Neuron (in vitro differentiated cells): ENCODE data around the gene AHSG.

ENCODE experiments used
- H2AFZ ChIP-seq: one replicate; pipeline ENCODE4 v1.6.1; 2013; ENCODE audit warnings: low read depth, mild to moderate bottlenecking, inconsistent platforms, low read length, moderate library complexity
- H3K27me3 ChIP-seq: one replicate; pipeline ENCODE4 v1.6.1; 2013; ENCODE audit warnings: low read length; ENCODE audit not compliant: insufficient read depth
- H3K36me3 ChIP-seq: one replicate; pipeline ENCODE4 v1.6.1; 2013; ENCODE audit warnings: low read length; ENCODE audit not compliant: insufficient read depth
- H3K4me1 ChIP-seq: one replicate; pipeline ENCODE4 v1.6.1; 2013; ENCODE audit warnings: low read length; ENCODE audit not compliant: insufficient read depth
- H3K4me3 ChIP-seq: 2 replicates; pipeline ENCODE4 v1.5.1; 2013; ENCODE audit warnings: mild to moderate bottlenecking, low read length, moderate library complexity
- H3K9me3 ChIP-seq: one replicate; pipeline ENCODE4 v1.6.1; 2013; ENCODE audit warnings: low read length

The AHSG gene

GRCh38 chr3:186644683-186645082, 31.8 kb downstream of the AHSG start:
- Histone ChIP-seq H3K9me3 (no peaks in the 10 kb centered on the region), H3K27me3 (peaks cover 13% of the 10 kb centered on the region), H3K36me3 (no peaks in the 10 kb centered on the region), H3K4me3 (no peak overlapping the region), H3K4me1 (peaks cover 2% of the 10 kb centered on the region), H2AFZ (no peak overlapping the region)

DNA sequence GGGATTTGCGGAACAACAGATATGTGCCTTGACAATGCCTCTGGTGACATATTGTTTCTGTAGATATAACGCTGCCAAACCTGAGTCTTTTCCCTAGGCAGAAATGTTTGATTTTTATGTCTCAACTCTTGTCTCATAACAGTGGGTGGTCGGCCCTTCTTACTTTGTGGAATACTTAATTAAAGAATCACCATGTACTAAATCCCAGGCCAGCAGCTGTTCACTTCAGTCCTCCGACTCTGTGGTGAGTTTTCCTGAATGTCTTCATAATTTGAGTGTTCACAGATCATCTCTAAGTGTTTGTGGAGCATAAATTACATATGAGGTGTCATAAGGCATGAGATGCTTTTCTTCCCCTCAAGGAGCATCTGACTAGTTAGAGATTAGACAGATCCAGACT, 33.2 kb downstream of the AHSG start:
- Histone ChIP-seq H3K4me3 (no peak overlapping the region), H2AFZ (no peak overlapping the region), H3K27me3 (peaks cover 8% of the 10 kb centered on the region), H3K36me3 (no peaks in the 10 kb centered on the region), H3K4me1 (no peaks in the 10 kb centered on the region), H3K9me3 (no peaks in the 10 kb centered on the region)

- Histone ChIP-seq H3K27me3 (peaks cover 6% of the 10 kb centered on the region), H3K4me3 (no peak overlapping the region), H3K36me3 (no peaks in the 10 kb centered on the region), H2AFZ (no peak overlapping the region), H3K9me3 (no peaks in the 10 kb centered on the region), H3K4me1 (no peaks in the 10 kb centered on the region)
These were observed 34.0 kb downstream of the AHSG start for GRCh38 chr3:186646841-186647240.

DNA sequence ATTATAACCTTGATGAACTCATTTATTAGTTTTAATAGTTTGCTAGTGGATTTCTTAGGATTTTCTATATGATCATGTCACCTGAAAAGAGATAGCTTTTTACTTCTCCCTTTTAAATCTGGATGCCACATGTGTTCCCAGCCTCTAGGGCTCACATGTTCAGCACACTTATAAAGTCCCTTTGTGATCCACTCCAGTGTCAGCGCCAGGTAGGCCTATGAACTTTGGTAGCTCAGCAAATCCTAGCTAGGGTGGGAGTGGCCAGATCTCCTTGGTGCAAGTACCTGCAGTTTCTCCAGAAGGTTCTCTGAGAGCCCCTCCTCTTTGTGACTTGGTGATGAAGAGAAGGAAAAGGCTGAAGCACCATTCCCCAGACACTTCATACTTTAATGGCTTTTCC, 36.0 kb downstream of the AHSG start:
- Histone ChIP-seq H3K9me3 (no peaks in the 10 kb centered on the region), H3K36me3 (no peaks in the 10 kb centered on the region), H3K4me1 (no peaks in the 10 kb centered on the region), H3K4me3 (no peak overlapping the region), H3K27me3 (no peaks in the 10 kb centered on the region), H2AFZ (no peak overlapping the region)

DNA sequence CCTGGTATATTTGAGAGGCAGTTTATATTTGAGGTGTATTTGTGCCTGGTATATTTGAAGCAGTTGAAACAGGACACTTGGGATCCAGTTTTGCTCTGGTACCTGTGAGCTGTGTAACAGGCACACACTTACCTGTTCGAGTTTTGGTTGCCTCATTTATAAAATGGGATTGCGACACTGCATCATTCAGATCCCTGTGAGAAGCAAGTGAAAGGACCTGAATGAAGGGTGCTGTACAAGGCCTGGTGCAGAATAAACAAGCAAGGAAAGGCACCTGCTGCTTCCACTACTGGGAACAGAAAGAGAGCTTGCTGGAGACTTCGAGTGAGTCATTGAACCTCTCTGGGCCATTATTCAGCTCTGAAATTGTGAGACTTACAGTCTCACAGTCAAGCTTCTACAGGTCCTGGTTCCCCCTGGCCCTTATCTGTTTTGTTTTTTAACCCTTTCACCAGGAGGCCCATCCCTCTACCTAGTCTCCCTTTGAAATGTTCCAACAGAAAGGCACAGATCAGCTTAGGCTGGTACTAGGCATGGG, 38.9 kb downstream of the AHSG start:
- Histone ChIP-seq H3K4me1 (no peaks in the 10 kb centered on the region), H3K9me3 (no peaks in the 10 kb centered on the region), H3K36me3 (no peaks in the 10 kb centered on the region), H3K27me3 (no peaks in the 10 kb centered on the region), H3K4me3 (no peak overlapping the region), H2AFZ (no peak overlapping the region)

DNA sequence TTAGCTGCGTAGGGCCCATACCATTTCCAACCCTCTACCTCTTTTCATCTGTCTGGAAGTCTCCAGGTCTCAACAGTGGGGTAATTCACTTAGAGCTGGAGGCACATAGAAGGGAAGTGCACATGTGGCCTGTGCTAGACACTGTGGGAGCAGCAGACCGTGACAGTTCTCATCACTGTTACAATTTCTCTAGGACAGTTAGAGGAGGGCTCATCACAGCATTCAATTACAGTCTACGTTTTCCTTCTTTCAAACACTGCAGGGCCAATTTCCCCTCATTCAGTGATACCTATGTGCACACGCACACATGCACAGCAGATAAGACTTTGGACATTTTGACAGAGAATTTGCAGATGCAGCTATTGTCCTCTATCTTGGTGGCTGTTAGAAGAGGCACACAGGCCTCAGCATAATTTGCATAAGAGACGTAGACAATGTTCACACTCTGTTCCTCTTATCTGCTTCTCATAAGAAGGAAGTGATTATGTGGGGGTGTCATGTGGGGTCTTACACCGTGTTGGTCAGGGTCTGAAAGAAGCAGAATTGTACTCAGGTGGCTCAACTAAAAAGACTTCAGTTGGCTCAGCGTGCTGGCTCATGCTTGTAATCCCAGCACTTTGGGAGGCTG, 40.3 kb downstream of the AHSG start:
- H3K27me3 ChIP-seq: no peaks in the 10 kb centered on the region
- no peaks in the 10 kb centered on the region for H3K4me1 ChIP-seq
- no peak overlapping the region for H3K4me3 ChIP-seq
- H3K36me3 ChIP-seq: no peaks in the 10 kb centered on the region
- no peaks in the 10 kb centered on the region for H3K9me3 ChIP-seq
- H2AFZ ChIP-seq: no peak overlapping the region

DNA sequence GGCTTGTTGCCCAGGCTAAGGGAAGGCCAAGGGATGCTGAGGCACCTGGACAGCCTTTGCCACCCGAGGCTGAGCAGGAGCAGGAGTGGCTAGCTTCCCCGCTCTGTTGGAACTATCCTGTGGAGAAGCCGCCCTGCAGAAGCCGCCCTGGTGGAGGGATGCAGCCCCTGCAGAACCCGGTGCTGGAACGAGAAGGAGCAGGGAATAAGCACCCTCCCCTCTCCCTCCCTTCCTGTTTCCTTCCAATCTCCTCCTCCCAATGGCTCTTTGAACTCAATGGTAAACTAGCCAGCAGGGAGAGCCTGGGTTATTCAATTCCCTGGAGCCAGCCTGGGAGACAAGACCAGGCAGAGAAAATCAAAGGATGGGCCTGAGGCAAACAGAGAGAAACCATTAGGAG, 41.1 kb downstream of the AHSG start:
- no peaks in the 10 kb centered on the region for H3K4me1 ChIP-seq
- no peaks in the 10 kb centered on the region for H3K9me3 ChIP-seq
- no peak overlapping the region for H3K4me3 ChIP-seq

DNA sequence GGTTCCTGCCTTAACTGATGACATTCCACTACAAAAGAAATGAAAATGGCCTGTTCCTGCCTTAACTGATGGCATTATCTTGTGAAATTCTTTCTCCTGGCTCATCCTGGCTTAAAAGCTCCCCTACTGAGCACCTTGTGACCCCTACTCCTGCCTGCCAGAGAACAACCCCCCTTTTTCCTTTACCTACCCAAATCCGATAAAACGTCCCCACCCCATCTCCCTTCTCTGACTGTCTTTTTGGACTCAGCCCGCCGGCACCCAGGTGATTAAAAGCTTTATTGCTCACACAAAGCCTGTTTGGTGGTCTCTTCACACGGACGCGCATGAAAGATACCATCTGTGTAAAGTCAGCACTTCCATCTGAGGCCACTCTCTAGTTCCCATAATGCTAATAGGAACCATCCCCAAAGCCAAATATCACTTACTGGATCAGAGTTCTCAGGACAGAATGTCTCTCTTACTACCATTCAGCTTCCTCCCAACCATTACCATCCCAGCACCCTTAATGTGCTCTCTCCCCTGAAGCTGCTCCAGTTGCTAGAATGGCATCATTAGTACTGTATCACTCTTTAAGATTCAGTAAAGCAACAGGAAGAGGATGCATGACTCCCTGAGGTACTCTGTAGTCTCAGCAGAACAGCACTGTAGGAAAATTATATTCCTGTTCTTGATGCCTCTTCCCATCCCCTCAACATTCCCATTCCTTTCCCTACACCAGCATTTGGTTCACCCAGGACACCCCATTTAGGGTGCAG, 50.7 kb downstream of the AHSG start:
- peaks cover 12% of the 10 kb centered on the region for H3K27me3 ChIP-seq
- H3K9me3 ChIP-seq: no peaks in the 10 kb centered on the region
- H2AFZ ChIP-seq: no peak overlapping the region
- no peak overlapping the region for H3K4me3 ChIP-seq
- H3K4me1 ChIP-seq: no peaks in the 10 kb centered on the region
- H3K36me3 ChIP-seq: no peaks in the 10 kb centered on the region

More for the DNA sequence above, 41.1 kb downstream of the AHSG start:
- Histone ChIP-seq H3K27me3 (no peaks in the 10 kb centered on the region), H2AFZ (no peak overlapping the region), H3K36me3 (no peaks in the 10 kb centered on the region)

DNA sequence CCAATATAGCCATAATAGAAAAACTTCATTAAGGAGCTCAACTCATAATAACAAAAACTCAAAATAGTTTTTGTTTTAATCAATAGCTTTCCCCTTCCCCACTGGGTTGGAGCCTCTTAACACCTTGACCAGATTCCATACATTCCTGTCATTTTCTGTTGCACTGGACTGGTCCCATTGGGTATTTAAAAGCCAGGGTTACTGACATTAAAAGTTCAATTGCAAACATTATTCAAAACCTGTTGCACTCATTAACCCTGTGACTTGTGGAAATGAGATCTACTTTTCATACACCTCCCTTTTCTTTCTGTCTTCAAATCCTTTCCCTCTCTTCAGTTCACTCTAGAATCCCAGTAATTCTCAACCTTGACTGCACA, 51.2 kb downstream of the AHSG start:
- Histone ChIP-seq H2AFZ (no peak overlapping the region), H3K4me1 (no peaks in the 10 kb centered on the region), H3K36me3 (no peaks in the 10 kb centered on the region), H3K27me3 (peaks cover 12% of the 10 kb centered on the region), H3K4me3 (no peak overlapping the region), H3K9me3 (no peaks in the 10 kb centered on the region)

- Histone ChIP-seq H3K4me3 (no peak overlapping the region), H3K4me1 (no peaks in the 10 kb centered on the region), H3K9me3 (no peaks in the 10 kb centered on the region), H2AFZ (no peak overlapping the region), H3K27me3 (peaks cover 12% of the 10 kb centered on the region), H3K36me3 (no peaks in the 10 kb centered on the region)
These were observed 51.6 kb downstream of the AHSG start for GRCh38 chr3:186664506-186664905.

DNA sequence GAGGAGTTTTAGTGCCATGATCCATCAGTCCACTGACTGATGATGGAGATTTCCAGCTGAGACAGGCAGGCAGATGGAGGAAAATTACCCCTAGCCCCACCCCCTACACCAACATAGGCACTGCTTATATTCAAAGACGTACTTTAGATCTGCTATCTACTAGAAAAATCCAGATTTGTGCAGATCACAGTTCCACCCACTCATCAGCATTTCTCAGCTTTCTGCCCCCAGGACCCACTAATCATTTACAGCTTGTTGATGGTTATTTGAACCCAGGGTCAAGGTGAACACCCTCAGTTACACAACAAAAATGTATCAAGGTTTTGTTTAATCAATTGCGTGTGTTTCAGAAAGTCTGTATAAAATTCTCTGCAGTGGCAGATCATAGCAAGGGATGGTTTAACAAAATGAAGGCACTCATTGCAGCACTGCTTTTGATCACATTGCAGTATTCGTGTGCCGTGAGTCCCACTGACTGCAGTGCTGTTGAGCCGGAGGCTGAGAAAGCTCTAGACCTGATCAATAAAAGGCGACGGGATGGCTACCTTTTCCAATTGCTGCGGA, 52.8 kb downstream of the AHSG start, which contains the start of gene HRG:
Gene HRG, plus strand, starts transcription at position 390 of the 564 bp plus-strand sequence. Its CDS starts 18 bp downstream, at position 408.
- H3K36me3 ChIP-seq: no peaks in the 10 kb centered on the region
- H3K4me3 ChIP-seq: no peak within 1 kb of the TSS
- no peak within 1 kb of the TSS for H2AFZ ChIP-seq
- peaks cover 12% of the 10 kb centered on the region for H3K27me3 ChIP-seq
- H3K9me3 ChIP-seq: no peaks in the 10 kb centered on the region
- no peaks in the 10 kb centered on the region for H3K4me1 ChIP-seq

DNA sequence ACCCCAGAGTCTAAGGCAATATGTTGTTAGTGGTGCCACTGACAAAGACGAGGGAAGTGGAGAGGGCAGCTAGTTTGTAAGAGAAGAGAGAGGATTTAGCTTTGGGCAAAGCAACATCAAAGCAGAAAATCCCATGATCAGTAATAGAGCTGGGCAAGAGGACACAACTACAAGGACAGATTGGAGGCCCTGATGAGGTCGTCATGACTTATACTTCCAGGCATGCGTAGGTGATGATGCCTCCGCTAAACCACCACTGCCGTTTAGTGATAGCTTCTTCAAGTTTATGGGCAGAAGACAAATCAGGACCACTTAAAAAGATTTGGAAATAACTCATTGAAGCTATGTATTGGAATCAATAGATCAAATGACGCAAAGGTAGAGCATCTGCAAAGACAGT, 55.6 kb downstream of the AHSG start:
- peaks cover 12% of the 10 kb centered on the region for H3K27me3 ChIP-seq
- H3K36me3 ChIP-seq: no peaks in the 10 kb centered on the region
- H3K9me3 ChIP-seq: no peaks in the 10 kb centered on the region
- no peaks in the 10 kb centered on the region for H3K4me1 ChIP-seq
- no peak overlapping the region for H2AFZ ChIP-seq
- no peak overlapping the region for H3K4me3 ChIP-seq

DNA sequence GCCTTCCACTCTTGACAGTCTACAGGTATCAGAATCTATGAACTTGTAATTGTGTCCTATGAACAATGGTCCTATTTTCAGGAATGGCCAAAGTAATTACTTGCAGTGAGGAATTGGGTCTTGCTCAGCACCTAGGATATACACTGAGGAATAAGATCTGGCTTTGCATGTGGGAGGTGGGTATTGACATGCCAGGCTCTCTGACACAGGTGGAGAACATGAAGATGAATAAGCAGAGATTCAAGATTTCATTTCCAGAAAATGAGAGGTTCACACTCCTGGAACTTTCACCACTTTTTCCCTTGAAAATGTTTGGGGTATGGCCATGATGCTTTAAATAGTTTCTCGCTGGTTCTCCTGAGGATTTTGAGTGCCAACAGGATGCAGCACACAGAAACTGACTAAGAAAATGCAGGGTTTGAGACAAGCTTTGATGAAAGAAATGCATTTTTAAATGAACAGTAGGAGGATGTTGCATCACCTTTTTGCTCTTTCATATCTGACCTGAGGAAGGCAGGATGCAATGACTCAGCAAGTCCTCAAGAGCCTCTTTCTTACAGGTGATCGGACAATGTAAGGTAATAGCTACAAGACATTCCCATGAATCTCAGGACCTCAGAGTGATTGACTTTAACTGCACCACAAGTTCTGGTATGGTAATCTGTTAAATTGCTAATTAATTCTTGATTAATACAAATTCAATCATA, 56.7 kb downstream of the AHSG start:
- no peaks in the 10 kb centered on the region for H3K36me3 ChIP-seq
- no peak overlapping the region for H2AFZ ChIP-seq
- no peaks in the 10 kb centered on the region for H3K4me1 ChIP-seq
- no peak overlapping the region for H3K4me3 ChIP-seq
- H3K9me3 ChIP-seq: no peaks in the 10 kb centered on the region
- H3K27me3 ChIP-seq: peaks cover 4% of the 10 kb centered on the region
